ENCODE measurements around the gene DCAKD. TPM values are rescaled to one million over a fixed set of nuclear protein-coding genes. Genes with fewer than 3 reads are reported as not detected.

Gene DCAKD
- total RNA-seq, 1 donor from 2014 or later: 39.9 TPM

Other genes with a start within 250 kb of the DCAKD start
- gene GJC1, start 221.3 kb downstream of the DCAKD start, total RNA-seq (ENCODE audit: unreplicated experiment): 60.9 TPM
- gene HIGD1B, start 203.7 kb downstream of the DCAKD start, total RNA-seq (ENCODE audit: unreplicated experiment): 1.1 TPM
- gene EFTUD2, start 152.2 kb downstream of the DCAKD start, total RNA-seq (ENCODE audit: unreplicated experiment): 102 TPM
- gene GFAP, start 136.1 kb downstream of the DCAKD start, total RNA-seq (ENCODE audit: unreplicated experiment): not detected
- gene KIF18B, start 103.9 kb downstream of the DCAKD start, total RNA-seq (ENCODE audit: unreplicated experiment): 7.4 TPM
- 14.6 TPM for gene C1QL1, start 83.3 kb downstream of the DCAKD start, total RNA-seq (ENCODE audit: unreplicated experiment)
- 96.5 TPM for gene NMT1, start 9.7 kb upstream of the DCAKD start, total RNA-seq (ENCODE audit: unreplicated experiment)
- 6.2 TPM for gene PLCD3, start 80.9 kb upstream of the DCAKD start, total RNA-seq (ENCODE audit: unreplicated experiment)
- gene ACBD4, start 84.1 kb upstream of the DCAKD start, total RNA-seq (ENCODE audit: unreplicated experiment): 3.7 TPM
- gene HEXIM1, start 96.8 kb upstream of the DCAKD start, total RNA-seq (ENCODE audit: unreplicated experiment): 13.0 TPM
- gene HEXIM2, start 110.2 kb upstream of the DCAKD start, total RNA-seq (ENCODE audit: unreplicated experiment): 8.4 TPM
- 24.2 TPM for gene FMNL1, start 170.3 kb upstream of the DCAKD start, total RNA-seq (ENCODE audit: unreplicated experiment)
- gene SPATA32, start 210.5 kb upstream of the DCAKD start, total RNA-seq (ENCODE audit: unreplicated experiment): not detected

Measured in glutamatergic neuron (in vitro differentiated cells).